K562 (cell line): ENCODE measurements around the gene PRXL2B. TPM values are rescaled to one million over a fixed set of nuclear protein-coding genes. Genes with fewer than 3 reads are reported as not detected.

ENCODE experiments used
- CC2D1A ChIP-seq: fragments of 450-650 bp; IDR thresholded peaks from 2 replicates; pipeline ENCODE4 v1.6.1; 2017; ENCODE audit warnings: mild to moderate bottlenecking
- CTBP1 ChIP-seq: fragments of 450-650 bp; IDR thresholded peaks from 2 replicates; pipeline ENCODE4 v1.6.1; 2016; ENCODE audit warnings: borderline replicate concordance
- DACH1 ChIP-seq: fragments of 450-650 bp; IDR thresholded peaks from 2 replicates; pipeline ENCODE4 v1.6.1; 2018; ENCODE audit not compliant: partially characterized antibody
- HDAC8 ChIP-seq: fragments of 450-650 bp; IDR thresholded peaks from 2 replicates; pipeline ENCODE4 v1.6.1; 2016; ENCODE audit warnings: mild to moderate bottlenecking, missing genetic modification characterization, moderate library complexity, missing compliant biosample characterization
- HMG20B ChIP-seq: fragments of 250-450 bp; sonication (Bioruptor Pico); IDR thresholded peaks from 2 replicates; pipeline ENCODE4 v1.5.0; 2021; ENCODE audit warnings: mild to moderate bottlenecking
- KDM5B ChIP-seq: fragments of 200-600 bp; sonication (generic); IDR thresholded peaks from 2 replicates; pipeline ENCODE4 v1.6.1; 2012; ENCODE audit warnings: low read depth, mild to moderate bottlenecking, moderate library complexity, low read length, control low read depth, inconsistent platforms; ENCODE audit not compliant: insufficient replicate concordance
- NFRKB ChIP-seq: fragments of 450-650 bp; IDR thresholded peaks from 2 replicates; pipeline ENCODE4 v1.6.1; 2016; ENCODE audit warnings: low read depth
- OTX1 ChIP-seq: fragments of 450-650 bp; formaldehyde crosslinking; IDR thresholded peaks from 2 replicates; pipeline ENCODE4 v1.4.0; 2022; ENCODE audit warnings: mild to moderate bottlenecking
- POLR3G ChIP-seq: IDR thresholded peaks from 2 replicates; pipeline ENCODE4 v1.6.1; 2011; ENCODE audit not compliant: insufficient read length, insufficient replicate concordance; ENCODE audit errors: extremely low read depth
- RBM39 ChIP-seq: fragments of 200-400 bp; formaldehyde crosslinking; optimal IDR thresholded peaks from 2 replicates; pipeline ENCODE3; 2018; ENCODE audit warnings: low read depth, low read length
- SMARCC2 ChIP-seq: fragments of 450-650 bp; IDR thresholded peaks from 2 replicates; pipeline ENCODE4 v1.6.1; 2017; ENCODE audit warnings: antibody characterized with exemption, moderate library complexity, mild to moderate bottlenecking, low read depth
- SRF ChIP-seq, 2 experiments: fragments of 250-450, 450-650 bp in 1 of 2; sonication (Bioruptor Pico) in 1 of 2; sonication (generic) in 1 of 2; formaldehyde crosslinking; IDR thresholded peaks; 2 replicates each; pipeline versions ENCODE4 v1.5.0 to v1.5.1; 2020 to 2022; ENCODE audit warnings: mild to moderate bottlenecking in 1 of 2, missing genetic modification reagents in 1 of 2
- TRIM25 ChIP-seq: fragments of 450-650 bp; IDR thresholded peaks from 2 replicates; pipeline ENCODE4 v1.7.0; 2016; ENCODE audit warnings: borderline replicate concordance
- YY1 ChIP-seq, 3 experiments: IDR thresholded peaks; 2 replicates each; pipeline ENCODE4 v1.6.1; 2011; ENCODE audit warnings: low read length in 2 of 3, mild to moderate bottlenecking in 2 of 3, moderate library complexity in 2 of 3, borderline replicate concordance in 1 of 3, control low read depth in 1 of 3, low read depth in 1 of 3; ENCODE audit not compliant: insufficient read depth in 3 of 3, insufficient replicate concordance in 2 of 3, control insufficient read depth in 1 of 3, insufficient read length in 1 of 3; ENCODE audit errors: extremely low read depth in 1 of 3
- ZKSCAN1 ChIP-seq: fragments of 150-350 bp; IDR thresholded peaks from 2 replicates; pipeline ENCODE4 v1.6.1; 2016; ENCODE audit warnings: low read depth, low read length
- ZNF23 ChIP-seq: fragments of 250-450 bp; sonication (Bioruptor Pico); IDR thresholded peaks from 2 replicates; pipeline ENCODE4 v1.4.0; 2020; ENCODE audit warnings: mild to moderate bottlenecking
- polyA plus RNA-seq, 8 experiments: library from polyadenylated mRNA; depleted of rRNA in 4 of 8; stranded (reverse) in 5 of 8; unstranded in 3 of 8; fragments of >200 nt; fragmentation: Nextera tagmentation in 2 of 8; fragmentation: Illumina TruSeq in 1 of 8; extraction: Ambion mirVana in 2 of 8; extraction: Trizol in 1 of 8; gene quantifications; 2 replicates each; pipeline versions ENCODE4 v1.2.1 to v1.2.3, GENCODE V29; 2011 to 2014; ENCODE audit warnings: inconsistent platforms in 1 of 8, missing spikeins in 1 of 8
- total RNA-seq, 7 experiments: library from RNA; depleted of rRNA in 6 of 7; stranded (reverse); fragments of >200 nt in 6 of 7; fragmentation: Illumina TruSeq in 2 of 7; extraction: Trizol in 2 of 7; gene quantifications; 2 replicates each; pipeline versions ENCODE4 v1.2.1 to v1.2.3, GENCODE V29; 2011 to 2021; ENCODE audit warnings: low replicate concordance in 1 of 7
- TF ChIP-seq, protein P1 (sequence below), 2 experiments: fragments of 450-650 bp in 1 of 2; sonication (generic) in 1 of 2; formaldehyde crosslinking in 1 of 2; IDR thresholded peaks; 2 replicates each; pipeline versions ENCODE4 v1.7.1 to v1.9.0; 2016 to 2022; ENCODE audit warnings: inconsistent platforms in 1 of 2, mild to moderate bottlenecking in 1 of 2, missing genetic modification reagents in 1 of 2

PRXL2B gene
- total and polyA plus RNA-seq, 9 of the 15 experiments (the other 6 are each of a cell fraction or from before 2014, with no cell fraction given), result 0.99 to 25.3 (median 11.8) TPM

DNA sequence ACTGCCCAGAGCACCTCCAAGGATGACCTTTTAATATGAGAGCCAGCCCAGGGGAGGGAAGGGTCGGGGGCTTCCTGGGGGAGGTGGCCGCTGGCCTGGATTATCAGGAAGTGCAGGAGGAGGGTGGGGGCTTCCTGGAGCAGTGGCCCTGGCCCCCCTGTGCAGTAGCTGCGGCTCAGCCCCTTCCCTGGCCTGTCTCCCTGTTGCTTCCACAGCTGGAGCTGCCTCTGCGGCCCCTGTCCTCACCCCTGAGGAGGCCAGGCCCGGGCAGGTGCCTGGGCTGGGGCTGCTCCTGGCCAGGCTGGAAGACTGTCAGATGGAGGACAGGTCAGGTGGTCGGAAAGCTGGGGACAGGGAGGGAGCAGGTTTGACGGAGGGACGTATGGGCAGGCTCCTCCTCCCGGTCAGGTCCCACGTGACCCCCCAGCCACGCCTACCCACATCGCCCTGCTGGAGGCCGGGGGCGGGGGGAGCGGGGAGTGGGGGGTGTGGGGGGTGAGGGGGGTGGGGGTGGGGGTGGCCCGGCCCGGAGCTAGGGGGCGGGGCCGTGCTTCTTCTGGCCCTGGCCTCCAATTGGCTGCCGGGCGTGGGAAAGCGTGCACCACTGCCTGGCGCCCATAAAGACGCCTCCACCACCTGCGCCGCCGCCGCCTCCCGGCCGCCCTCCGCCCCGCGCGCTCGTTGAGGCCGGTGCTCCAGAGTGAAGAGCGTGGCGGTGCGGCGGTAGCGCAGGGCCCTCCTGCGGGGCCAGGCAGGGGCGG, 40.6 kb upstream of the PRXL2B start (continued):
- TF ChIP-seq NFRKB (no peak), HDAC8 (tag) (no peak), CC2D1A (no peak), RBM39 (no peak), SMARCC2 (no peak), ZKSCAN1 (0 out of 2 replicates have a peak, but pooled peaks have one; percentile 13), ZNF23 (CRISPR knock-in tag) (no peak), KDM5B (peak; percentile 72), POLR3G (no peak), CTBP1 (no peak), TRIM25 (no peak), YY1 (IDR thresholded peaks at IDR 0.05; ENCODE audit: borderline replicate concordance in 1 of 3, control insufficient read depth in 1 of 3, extremely low read depth in 1 of 3, insufficient read depth in 3 of 3, insufficient read length in 1 of 3, insufficient replicate concordance in 2 of 3, low read depth in 1 of 3, low read length in 2 of 3) (peak in 2 of 3 experiments; percentile 39 to 41), SRF (CRISPR knock-in tag; IDR thresholded peaks at IDR 0.05) (no peak; a peak in 1 of 4 replicates), DACH1 (no peak), OTX1 (CRISPR knock-in tag) (no peak), HMG20B (no peak)
- TF ChIP-seq, protein P1, sequence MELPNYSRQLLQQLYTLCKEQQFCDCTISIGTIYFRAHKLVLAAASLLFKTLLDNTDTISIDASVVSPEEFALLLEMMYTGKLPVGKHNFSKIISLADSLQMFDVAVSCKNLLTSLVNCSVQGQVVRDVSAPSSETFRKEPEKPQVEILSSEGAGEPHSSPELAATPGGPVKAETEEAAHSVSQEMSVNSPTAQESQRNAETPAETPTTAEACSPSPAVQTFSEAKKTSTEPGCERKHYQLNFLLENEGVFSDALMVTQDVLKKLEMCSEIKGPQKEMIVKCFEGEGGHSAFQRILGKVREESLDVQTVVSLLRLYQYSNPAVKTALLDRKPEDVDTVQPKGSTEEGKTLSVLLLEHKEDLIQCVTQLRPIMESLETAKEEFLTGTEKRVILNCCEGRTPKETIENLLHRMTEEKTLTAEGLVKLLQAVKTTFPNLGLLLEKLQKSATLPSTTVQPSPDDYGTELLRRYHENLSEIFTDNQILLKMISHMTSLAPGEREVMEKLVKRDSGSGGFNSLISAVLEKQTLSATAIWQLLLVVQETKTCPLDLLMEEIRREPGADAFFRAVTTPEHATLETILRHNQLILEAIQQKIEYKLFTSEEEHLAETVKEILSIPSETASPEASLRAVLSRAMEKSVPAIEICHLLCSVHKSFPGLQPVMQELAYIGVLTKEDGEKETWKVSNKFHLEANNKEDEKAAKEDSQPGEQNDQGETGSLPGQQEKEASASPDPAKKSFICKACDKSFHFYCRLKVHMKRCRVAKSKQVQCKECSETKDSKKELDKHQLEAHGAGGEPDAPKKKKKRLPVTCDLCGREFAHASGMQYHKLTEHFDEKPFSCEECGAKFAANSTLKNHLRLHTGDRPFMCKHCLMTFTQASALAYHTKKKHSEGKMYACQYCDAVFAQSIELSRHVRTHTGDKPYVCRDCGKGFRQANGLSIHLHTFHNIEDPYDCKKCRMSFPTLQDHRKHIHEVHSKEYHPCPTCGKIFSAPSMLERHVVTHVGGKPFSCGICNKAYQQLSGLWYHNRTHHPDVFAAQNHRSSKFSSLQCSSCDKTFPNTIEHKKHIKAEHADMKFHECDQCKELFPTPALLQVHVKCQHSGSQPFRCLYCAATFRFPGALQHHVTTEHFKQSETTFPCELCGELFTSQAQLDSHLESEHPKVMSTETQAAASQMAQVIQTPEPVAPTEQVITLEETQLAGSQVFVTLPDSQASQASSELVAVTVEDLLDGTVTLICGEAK (IDR thresholded peaks at IDR 0.05), result no peak
- TF ChIP-seq, protein P1 (CRISPR knock-in tag; IDR thresholded peaks at IDR 0.05), result no peak
